ENCODE measurements around the gene AFF3.

DNA sequence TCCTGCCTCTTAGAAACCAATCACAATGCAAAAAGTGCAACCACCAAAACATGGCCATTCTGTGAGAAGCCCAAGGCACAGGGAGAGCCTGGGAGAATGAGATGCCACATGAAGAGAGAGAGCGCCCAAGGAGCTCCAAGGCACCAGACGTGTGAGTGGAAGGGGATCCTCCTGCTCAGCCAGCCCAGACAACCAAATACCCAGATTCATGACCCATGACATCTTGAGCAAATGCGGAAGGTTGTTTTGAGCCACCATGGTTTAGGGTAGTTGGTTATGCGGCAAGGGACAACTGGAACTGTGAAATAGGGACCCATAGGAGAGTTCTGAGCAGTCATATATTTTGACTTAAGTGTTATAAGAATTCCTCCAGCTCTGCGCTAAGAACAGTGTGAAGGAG lies 7.0 kb downstream of the AFF3 start:
- no peak for TF ChIP-seq ZC3H10 (CRISPR knock-in tag; IDR thresholded peaks at IDR 0.05)
- no peak for TF ChIP-seq CSDC2 (CRISPR knock-in tag; IDR thresholded peaks at IDR 0.05)
- no peak for TF ChIP-seq ZFP3 (CRISPR knock-in tag; IDR thresholded peaks at IDR 0.05)
- TF ChIP-seq, protein P1, sequence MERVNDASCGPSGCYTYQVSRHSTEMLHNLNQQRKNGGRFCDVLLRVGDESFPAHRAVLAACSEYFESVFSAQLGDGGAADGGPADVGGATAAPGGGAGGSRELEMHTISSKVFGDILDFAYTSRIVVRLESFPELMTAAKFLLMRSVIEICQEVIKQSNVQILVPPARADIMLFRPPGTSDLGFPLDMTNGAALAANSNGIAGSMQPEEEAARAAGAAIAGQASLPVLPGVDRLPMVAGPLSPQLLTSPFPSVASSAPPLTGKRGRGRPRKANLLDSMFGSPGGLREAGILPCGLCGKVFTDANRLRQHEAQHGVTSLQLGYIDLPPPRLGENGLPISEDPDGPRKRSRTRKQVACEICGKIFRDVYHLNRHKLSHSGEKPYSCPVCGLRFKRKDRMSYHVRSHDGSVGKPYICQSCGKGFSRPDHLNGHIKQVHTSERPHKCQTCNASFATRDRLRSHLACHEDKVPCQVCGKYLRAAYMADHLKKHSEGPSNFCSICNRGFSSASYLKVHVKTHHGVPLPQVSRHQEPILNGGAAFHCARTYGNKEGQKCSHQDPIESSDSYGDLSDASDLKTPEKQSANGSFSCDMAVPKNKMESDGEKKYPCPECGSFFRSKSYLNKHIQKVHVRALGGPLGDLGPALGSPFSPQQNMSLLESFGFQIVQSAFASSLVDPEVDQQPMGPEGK (CRISPR knock-in tag; IDR thresholded peaks at IDR 0.05; ENCODE audit: borderline replicate concordance), result no peak
- no peak for TF ChIP-seq SNAI2 (CRISPR knock-in tag; IDR thresholded peaks at IDR 0.05)
- TF ChIP-seq OSR1 (CRISPR knock-in tag; IDR thresholded peaks at IDR 0.05), result no peak
- no peak for TF ChIP-seq ZFP30 (CRISPR knock-in tag; IDR thresholded peaks at IDR 0.05)
- TF ChIP-seq ESRRG (CRISPR knock-in tag; IDR thresholded peaks at IDR 0.05), result no peak
- no peak for TF ChIP-seq ZNF565 (CRISPR knock-in tag; conservative IDR thresholded peaks at IDR 0.05; ENCODE audit: low read depth)
- no peak for TF ChIP-seq TSHZ2 (CRISPR knock-in tag; IDR thresholded peaks at IDR 0.05)
- no peak for TF ChIP-seq TCF4 (CRISPR knock-in tag; IDR thresholded peaks at IDR 0.05; ENCODE audit: borderline replicate concordance)

Measured in SK-N-SH treated with all-trans-retinoic acid at 6 μM for 48 hours (cell line).